GDM1 (cell line): Measurements from ENCODE around the gene RNASE3.
"Not testable (repeated sequence)": the region's sequence is repeated elsewhere in the genome, so short reads cannot be mapped to it uniquely, and the experiment has no call there.

ENCODE experiments used
- DNase-seq: peaks from one replicate; lab custom pipeline; 2025; lab: John Stamatoyannopoulos, UW

Gene RNASE3

DNA sequence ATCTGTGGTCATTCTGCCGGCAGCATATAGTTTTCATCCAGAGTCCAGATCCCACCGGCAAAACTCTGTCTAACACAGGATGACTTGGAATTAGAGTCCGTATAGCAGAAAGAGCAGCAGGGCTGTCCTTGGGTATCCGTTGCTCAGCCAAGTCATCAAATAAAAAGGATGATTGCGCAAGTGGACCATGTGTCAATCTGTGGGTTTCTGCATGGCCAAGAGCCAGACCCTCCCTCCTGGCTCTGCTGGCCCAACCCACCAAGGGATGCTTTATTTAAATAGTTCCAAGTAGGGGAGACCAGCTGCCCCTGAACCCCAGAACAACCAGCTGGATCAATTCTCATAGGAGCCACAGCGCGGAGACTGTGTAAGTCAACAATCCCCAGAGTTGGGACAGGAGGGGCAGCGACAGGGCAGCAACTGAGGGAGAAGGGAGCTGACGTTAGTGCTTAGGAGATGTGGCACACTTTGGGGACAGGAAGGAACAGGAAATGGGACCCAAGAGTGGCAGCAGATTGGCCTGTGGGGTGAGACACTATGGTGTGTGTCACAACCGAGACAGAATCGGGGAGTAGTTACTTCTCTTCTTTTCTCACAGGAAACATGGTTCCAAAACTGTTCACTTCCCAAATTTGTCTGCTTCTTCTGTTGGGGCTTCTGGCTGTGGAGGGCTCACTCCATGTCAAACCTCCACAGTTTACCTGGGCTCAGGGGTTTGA lies 28.0 kb downstream of the RNASE3 start:
- DNase-seq, result not testable (repeated sequence)

GRCh38 chr14:20923766-20924297 lies 32.6 kb downstream of the RNASE3 start:
- DNase-seq, result not testable (repeated sequence)

DNA sequence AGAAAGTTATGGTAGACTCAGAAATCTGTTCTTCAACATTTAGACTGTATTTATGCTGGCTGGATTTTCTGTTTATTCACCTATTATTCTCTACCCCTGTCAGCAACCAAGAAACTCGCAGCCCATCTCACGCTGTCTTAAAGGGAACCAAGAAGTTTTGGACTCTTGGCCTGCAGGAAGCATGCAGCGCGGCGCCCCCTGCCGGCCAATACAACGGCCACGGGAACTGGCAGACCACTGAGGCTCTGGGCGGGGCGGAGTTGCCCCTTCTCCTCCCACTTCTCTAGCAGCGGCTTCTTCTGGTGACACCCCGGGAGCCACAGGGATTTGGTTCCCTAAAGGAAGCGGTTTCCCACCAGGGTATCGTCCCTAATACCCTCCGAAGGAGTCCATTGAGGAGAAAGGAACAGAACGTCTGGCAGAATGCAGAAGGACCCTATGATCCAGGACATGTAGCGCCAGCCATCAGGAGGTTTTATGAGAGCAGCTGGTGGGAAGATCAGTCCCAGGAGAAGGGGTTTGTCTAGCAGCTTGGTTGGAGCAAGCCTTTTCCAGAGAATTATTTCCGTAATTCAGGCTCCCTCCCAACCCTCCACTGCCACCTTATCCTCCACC lies 43.1 kb downstream of the RNASE3 start:
- no peak for DNase-seq

DNA sequence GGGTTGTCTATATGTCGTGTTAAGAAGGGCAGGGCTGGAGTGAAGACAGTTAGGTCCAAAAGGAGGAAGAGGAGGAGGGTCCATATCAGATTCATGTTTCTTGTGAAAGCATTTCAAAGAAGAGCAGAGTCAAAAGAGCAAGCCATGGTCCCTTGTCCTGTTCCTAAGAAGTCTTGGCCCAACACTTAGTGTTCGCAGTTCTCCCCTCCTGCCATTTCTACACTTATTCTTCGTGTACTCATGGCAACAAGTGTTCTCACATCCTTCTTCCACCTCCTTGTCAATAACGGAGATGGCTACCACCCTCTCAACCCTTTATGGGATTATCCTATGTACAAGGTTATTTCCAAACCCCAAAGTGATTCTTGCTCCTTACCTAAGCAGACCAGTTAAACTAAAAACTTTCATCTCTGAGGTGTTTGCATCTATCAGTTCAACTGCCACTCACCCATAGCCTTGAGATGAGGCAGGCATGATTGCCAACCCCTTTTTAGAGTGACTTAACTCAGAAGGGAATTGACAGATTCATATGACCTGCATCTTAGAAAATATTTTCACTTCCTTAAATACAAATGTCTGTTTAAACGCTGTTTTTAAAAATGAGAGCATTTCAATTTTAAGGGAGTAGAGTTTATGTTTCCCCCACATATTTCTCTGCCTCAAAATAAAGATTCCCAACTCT lies 44.3 kb downstream of the RNASE3 start:
- no peak for DNase-seq
